HEK293 (cell line): ENCODE measurements around the gene PDZRN3.

Experiments
- CTCF ChIA-PET: fragments of 350-600 bp; formaldehyde crosslinking; extraction: SDS; loops from one replicate; lab custom pipeline; 2021; ENCODE audit warnings: antibody characterized with exemption; lab: Yijun Ruan, JAX
- POLR2A ChIA-PET: fragments of 300-600 bp; formaldehyde crosslinking; extraction: SDS; loops from one replicate; lab custom pipeline; 2020; ENCODE audit warnings: antibody characterized with exemption, inconsistent platforms; lab: Yijun Ruan, JAX
- H3K27ac ChIP-seq: fragments of 200-500 bp; sonication (Bioruptor generic); 2 replicates; pipeline ENCODE4 v1.5.1; 2014; ENCODE audit warnings: low read depth, low read length, control low read depth, inconsistent platforms; ENCODE audit errors: extremely low read depth
- H3K36me3 ChIP-seq, 2 experiments: fragments of 200-500 bp in 1 of 2; sonication (Bioruptor generic) in 1 of 2; 1 replicate in 1 of 2; 2 replicates in 1 of 2; pipeline ENCODE4 v1.5.1; 2014 to 2017; ENCODE audit warnings: inconsistent platforms in 2 of 2, low read length in 2 of 2; ENCODE audit not compliant: control insufficient read depth in 2 of 2, insufficient read depth in 1 of 2
- H3K4me1 ChIP-seq: fragments of 200-500 bp; sonication (Bioruptor generic); 2 replicates; pipeline ENCODE4 v1.5.1; 2014; ENCODE audit warnings: mild to moderate bottlenecking, low read length, inconsistent platforms; ENCODE audit not compliant: control insufficient read depth, insufficient read depth
- H3K4me3 ChIP-seq: 2 replicates; pipeline ENCODE4 v1.5.1; 2011; ENCODE audit warnings: low read depth, mild to moderate bottlenecking, control low read depth, low read length, moderate library complexity
- H3K9me3 ChIP-seq: fragments of 200-500 bp; sonication (Bioruptor generic); 2 replicates; pipeline ENCODE4 v1.5.1; 2014; ENCODE audit warnings: low read depth, low read length, inconsistent platforms; ENCODE audit not compliant: control insufficient read depth, insufficient read depth
- PRDM1 ChIP-seq: fragments of 450-650 bp; formaldehyde crosslinking; IDR thresholded peaks from 2 replicates; pipeline ENCODE4; 2016; ENCODE audit warnings: missing biosample characterization, missing genetic modification characterization
- TCF7L2 ChIP-seq: IDR thresholded peaks from 2 replicates; pipeline ENCODE4 v1.6.1; 2011; ENCODE audit warnings: low read depth, mild to moderate bottlenecking, inconsistent platforms, low read length, moderate library complexity, borderline replicate concordance
- TRIM28 ChIP-seq: IDR thresholded peaks from 2 replicates; pipeline ENCODE4 v1.6.1; 2011; ENCODE audit warnings: low read length, control low read depth, borderline replicate concordance
- ZBTB10 ChIP-seq: fragments of 450-650 bp; formaldehyde crosslinking; IDR thresholded peaks from 2 replicates; pipeline ENCODE4 v1.5.1; 2016; ENCODE audit warnings: missing biosample characterization, missing genetic modification characterization
- ZBTB48 ChIP-seq: fragments of 450-650 bp; formaldehyde crosslinking; IDR thresholded peaks from 2 replicates; pipeline ENCODE4 v1.5.1; 2016; ENCODE audit warnings: missing biosample characterization, missing genetic modification characterization
- ZIC2 ChIP-seq: fragments of 450-650 bp; formaldehyde crosslinking; IDR thresholded peaks from 2 replicates; pipeline ENCODE4 v1.5.1; 2016; ENCODE audit warnings: missing biosample characterization, missing genetic modification characterization
- ZNF19 ChIP-seq: fragments of 450-650 bp; formaldehyde crosslinking; IDR thresholded peaks from 2 replicates; pipeline ENCODE4; 2016; ENCODE audit warnings: missing biosample characterization, missing genetic modification characterization, low read depth
- ZNF23 ChIP-seq: fragments of 450-650 bp; formaldehyde crosslinking; IDR thresholded peaks from 2 replicates; pipeline ENCODE4 v1.5.1; 2016; ENCODE audit warnings: missing biosample characterization, missing genetic modification characterization, borderline replicate concordance
- ZNF311 ChIP-seq: fragments of 450-650 bp; formaldehyde crosslinking; IDR thresholded peaks from 2 replicates; pipeline ENCODE4 v1.5.1; 2017; ENCODE audit warnings: missing biosample characterization, missing genetic modification characterization, borderline replicate concordance
- ZNF37A ChIP-seq: fragments of 450-650 bp; IDR thresholded peaks from 2 replicates; pipeline ENCODE4 v1.5.1; 2018; ENCODE audit warnings: missing biosample characterization, missing genetic modification characterization
- ZNF391 ChIP-seq: fragments of 450-650 bp; formaldehyde crosslinking; IDR thresholded peaks from 2 replicates; pipeline ENCODE4 v1.5.1; 2016; ENCODE audit warnings: low read depth, missing biosample characterization, missing genetic modification characterization, borderline replicate concordance
- ZNF416 ChIP-seq: fragments of 450-650 bp; formaldehyde crosslinking; IDR thresholded peaks from 2 replicates; pipeline ENCODE4 v1.5.1; 2016; ENCODE audit warnings: missing biosample characterization, missing genetic modification characterization
- ZNF501 ChIP-seq: fragments of 450-650 bp; formaldehyde crosslinking; IDR thresholded peaks from 2 replicates; pipeline ENCODE4 v1.5.1; 2016; ENCODE audit warnings: missing biosample characterization, missing genetic modification characterization
- ZNF596 ChIP-seq: fragments of 450-650 bp; IDR thresholded peaks from 2 replicates; pipeline ENCODE4 v1.5.0; 2018; ENCODE audit warnings: missing biosample characterization, mild to moderate bottlenecking, missing genetic modification characterization, moderate library complexity
- ZNF777 ChIP-seq: fragments of 450-650 bp; formaldehyde crosslinking; IDR thresholded peaks from 2 replicates; pipeline ENCODE4 v1.5.1; 2017; ENCODE audit warnings: missing biosample characterization, missing genetic modification characterization, borderline replicate concordance
- ZNF837 ChIP-seq: fragments of 450-650 bp; formaldehyde crosslinking; IDR thresholded peaks from 2 replicates; pipeline ENCODE4 v1.5.1; 2016; ENCODE audit warnings: missing biosample characterization, missing genetic modification characterization
- TF ChIP-seq, protein P1 (sequence below): fragments of 450-650 bp; formaldehyde crosslinking; IDR thresholded peaks from 2 replicates; pipeline ENCODE4 v1.5.1; 2016; ENCODE audit warnings: missing biosample characterization, missing genetic modification characterization
- TF ChIP-seq, protein P2 (sequence below): fragments of 450-650 bp; formaldehyde crosslinking; IDR thresholded peaks from 2 replicates; pipeline ENCODE4 v1.5.1; 2017; ENCODE audit warnings: missing biosample characterization, missing genetic modification characterization
- TF ChIP-seq, protein P3 (sequence below): fragments of 450-650 bp; formaldehyde crosslinking; IDR thresholded peaks from 2 replicates; pipeline ENCODE4 v1.5.1; 2017; ENCODE audit warnings: missing biosample characterization, missing genetic modification characterization
- TF ChIP-seq, protein P4 (sequence below): fragments of 450-650 bp; formaldehyde crosslinking; IDR thresholded peaks from 2 replicates; pipeline ENCODE4 v1.5.1; 2016; ENCODE audit warnings: missing biosample characterization, missing genetic modification characterization
- TF ChIP-seq, protein P5 (sequence below): fragments of 450-650 bp; formaldehyde crosslinking; IDR thresholded peaks from 2 replicates; pipeline ENCODE4 v1.5.0; 2017; ENCODE audit warnings: missing biosample characterization, missing genetic modification characterization, borderline replicate concordance

PDZRN3 gene

GRCh38 chr3:73399106-73399505 is 225.6 kb downstream of the PDZRN3 start (continued):
- TF ChIP-seq ZNF311 (tag by site-specific recombination) (no peak), ZNF19 (tag by site-specific recombination) (no peak), ZBTB48 (tag by site-specific recombination) (no peak), TRIM28 (no peak), ZNF777 (tag by site-specific recombination) (no peak), ZNF596 (tag by site-specific recombination) (no peak), ZNF416 (no peak)
- TF ChIP-seq, protein P1, sequence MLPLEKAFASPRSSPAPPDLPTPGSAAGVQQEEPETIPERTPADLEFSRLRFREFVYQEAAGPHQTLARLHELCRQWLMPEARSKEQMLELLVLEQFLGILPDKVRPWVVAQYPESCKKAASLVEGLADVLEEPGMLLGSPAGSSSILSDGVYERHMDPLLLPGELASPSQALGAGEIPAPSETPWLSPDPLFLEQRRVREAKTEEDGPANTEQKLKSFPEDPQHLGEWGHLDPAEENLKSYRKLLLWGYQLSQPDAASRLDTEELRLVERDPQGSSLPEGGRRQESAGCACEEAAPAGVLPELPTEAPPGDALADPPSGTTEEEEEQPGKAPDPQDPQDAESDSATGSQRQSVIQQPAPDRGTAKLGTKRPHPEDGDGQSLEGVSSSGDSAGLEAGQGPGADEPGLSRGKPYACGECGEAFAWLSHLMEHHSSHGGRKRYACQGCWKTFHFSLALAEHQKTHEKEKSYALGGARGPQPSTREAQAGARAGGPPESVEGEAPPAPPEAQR (tag by site-specific recombination): no peak
- TF ChIP-seq, protein P2, sequence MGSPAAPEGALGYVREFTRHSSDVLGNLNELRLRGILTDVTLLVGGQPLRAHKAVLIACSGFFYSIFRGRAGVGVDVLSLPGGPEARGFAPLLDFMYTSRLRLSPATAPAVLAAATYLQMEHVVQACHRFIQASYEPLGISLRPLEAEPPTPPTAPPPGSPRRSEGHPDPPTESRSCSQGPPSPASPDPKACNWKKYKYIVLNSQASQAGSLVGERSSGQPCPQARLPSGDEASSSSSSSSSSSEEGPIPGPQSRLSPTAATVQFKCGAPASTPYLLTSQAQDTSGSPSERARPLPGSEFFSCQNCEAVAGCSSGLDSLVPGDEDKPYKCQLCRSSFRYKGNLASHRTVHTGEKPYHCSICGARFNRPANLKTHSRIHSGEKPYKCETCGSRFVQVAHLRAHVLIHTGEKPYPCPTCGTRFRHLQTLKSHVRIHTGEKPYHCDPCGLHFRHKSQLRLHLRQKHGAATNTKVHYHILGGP: no peak
- TF ChIP-seq, protein P3, sequence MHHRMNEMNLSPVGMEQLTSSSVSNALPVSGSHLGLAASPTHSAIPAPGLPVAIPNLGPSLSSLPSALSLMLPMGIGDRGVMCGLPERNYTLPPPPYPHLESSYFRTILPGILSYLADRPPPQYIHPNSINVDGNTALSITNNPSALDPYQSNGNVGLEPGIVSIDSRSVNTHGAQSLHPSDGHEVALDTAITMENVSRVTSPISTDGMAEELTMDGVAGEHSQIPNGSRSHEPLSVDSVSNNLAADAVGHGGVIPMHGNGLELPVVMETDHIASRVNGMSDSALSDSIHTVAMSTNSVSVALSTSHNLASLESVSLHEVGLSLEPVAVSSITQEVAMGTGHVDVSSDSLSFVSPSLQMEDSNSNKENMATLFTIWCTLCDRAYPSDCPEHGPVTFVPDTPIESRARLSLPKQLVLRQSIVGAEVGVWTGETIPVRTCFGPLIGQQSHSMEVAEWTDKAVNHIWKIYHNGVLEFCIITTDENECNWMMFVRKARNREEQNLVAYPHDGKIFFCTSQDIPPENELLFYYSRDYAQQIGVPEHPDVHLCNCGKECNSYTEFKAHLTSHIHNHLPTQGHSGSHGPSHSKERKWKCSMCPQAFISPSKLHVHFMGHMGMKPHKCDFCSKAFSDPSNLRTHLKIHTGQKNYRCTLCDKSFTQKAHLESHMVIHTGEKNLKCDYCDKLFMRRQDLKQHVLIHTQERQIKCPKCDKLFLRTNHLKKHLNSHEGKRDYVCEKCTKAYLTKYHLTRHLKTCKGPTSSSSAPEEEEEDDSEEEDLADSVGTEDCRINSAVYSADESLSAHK (tag by site-specific recombination): no peak

DNA sequence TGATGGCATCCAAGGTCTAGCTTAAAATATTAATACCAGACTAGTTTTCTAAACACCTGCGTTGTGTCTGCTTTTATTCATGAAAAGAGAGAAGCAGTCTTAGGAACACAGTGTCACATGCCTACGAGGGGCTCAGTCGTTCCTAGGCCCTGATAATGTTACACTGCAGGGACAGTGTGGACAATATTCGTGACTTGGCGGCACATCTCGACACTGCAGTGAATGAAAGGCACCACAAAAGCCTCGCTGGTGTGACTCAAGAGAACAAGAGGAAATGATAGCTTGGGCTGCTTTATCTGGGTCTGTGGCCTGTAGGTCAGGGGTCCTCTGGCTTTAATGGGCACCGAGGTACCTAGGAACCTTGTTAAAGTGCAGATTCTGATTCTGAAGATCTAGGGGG is 226.7 kb downstream of the PDZRN3 start:
- Histone ChIP-seq H3K4me3 (no peak overlapping the region), H3K4me1 (no peaks in the 10 kb centered on the region), H3K9me3 (no peaks in the 10 kb centered on the region), H3K36me3 (no peaks in the 10 kb centered on the region), H3K27ac (no peak overlapping the region)
- ChIA-PET POLR2A (no interaction called here), CTCF (interaction anchor here (0.6 to 1.0 kb wide), 2 partner anchors 297 to 428 kb away, joined by 3 read pairs; no protein-coding TSS in a partner anchor)
- TF ChIP-seq ZNF23 (tag by site-specific recombination) (no peak), ZNF391 (tag by site-specific recombination) (no peak), ZNF37A (no peak), ZBTB10 (tag by site-specific recombination) (no peak)
- TF ChIP-seq, protein P2: no peak

DNA sequence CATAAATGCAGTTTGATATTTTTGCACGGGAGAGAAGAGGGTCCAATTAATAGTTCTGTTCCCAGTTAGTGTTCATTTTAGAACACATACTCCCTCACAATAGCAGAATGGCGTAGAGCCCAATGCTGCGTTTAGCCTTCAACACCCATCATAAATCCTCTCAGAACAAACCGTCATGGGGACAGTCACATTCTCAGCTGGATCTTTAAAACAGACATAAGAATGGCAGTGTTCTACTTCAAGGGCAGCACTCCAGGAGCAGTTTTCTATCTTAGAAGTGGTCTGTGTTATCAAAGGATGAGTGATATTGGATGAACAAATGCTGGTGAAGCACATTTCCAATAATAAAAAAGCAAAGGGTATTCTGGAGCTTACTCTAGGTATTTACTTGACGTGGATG is 230.5 kb downstream of the PDZRN3 start:
- Histone ChIP-seq H3K4me3 (no peak overlapping the region), H3K27ac (no peak overlapping the region)
- TF ChIP-seq ZIC2 (tag by site-specific recombination) (no peak), TCF7L2 (no peak), ZNF501 (no peak), PRDM1 (tag by site-specific recombination) (no peak), TRIM28 (no peak), ZNF837 (tag by site-specific recombination) (no peak)
- TF ChIP-seq, protein P4, sequence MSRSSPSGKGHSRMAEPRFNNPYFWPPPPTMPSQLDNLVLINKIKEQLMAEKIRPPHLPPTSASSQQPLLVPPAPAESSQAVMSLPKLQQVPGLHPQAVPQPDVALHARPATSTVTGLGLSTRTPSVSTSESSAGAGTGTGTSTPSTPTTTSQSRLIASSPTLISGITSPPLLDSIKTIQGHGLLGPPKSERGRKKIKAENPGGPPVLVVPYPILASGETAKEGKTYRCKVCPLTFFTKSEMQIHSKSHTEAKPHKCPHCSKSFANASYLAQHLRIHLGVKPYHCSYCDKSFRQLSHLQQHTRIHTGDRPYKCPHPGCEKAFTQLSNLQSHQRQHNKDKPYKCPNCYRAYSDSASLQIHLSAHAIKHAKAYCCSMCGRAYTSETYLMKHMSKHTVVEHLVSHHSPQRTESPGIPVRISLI (tag by site-specific recombination): no peak
- TF ChIP-seq, protein P5, sequence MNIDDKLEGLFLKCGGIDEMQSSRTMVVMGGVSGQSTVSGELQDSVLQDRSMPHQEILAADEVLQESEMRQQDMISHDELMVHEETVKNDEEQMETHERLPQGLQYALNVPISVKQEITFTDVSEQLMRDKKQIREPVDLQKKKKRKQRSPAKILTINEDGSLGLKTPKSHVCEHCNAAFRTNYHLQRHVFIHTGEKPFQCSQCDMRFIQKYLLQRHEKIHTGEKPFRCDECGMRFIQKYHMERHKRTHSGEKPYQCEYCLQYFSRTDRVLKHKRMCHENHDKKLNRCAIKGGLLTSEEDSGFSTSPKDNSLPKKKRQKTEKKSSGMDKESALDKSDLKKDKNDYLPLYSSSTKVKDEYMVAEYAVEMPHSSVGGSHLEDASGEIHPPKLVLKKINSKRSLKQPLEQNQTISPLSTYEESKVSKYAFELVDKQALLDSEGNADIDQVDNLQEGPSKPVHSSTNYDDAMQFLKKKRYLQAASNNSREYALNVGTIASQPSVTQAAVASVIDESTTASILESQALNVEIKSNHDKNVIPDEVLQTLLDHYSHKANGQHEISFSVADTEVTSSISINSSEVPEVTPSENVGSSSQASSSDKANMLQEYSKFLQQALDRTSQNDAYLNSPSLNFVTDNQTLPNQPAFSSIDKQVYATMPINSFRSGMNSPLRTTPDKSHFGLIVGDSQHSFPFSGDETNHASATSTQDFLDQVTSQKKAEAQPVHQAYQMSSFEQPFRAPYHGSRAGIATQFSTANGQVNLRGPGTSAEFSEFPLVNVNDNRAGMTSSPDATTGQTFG: no peak
- TF ChIP-seq, all 188 proteins: peak for 0
- no peaks in the 10 kb centered on the region for H3K4me1 ChIP-seq
- ChIA-PET POLR2A (no interaction called here), CTCF (no interaction called here)
- peaks cover 0 to 14% of the 10 kb centered on the region in 2 experiments; a peak in 1 of 3 replicates for H3K36me3 ChIP-seq
- H3K9me3 ChIP-seq: no peaks in the 10 kb centered on the region
